HG03457 (cell line): ENCODE data around the gene RNF187.

Experiments used
- ATAC-seq: cut with Tn5 transposase; IDR thresholded peaks from one replicate; pipeline ENCODE4 v1.9.1; 2021; ENCODE audit warnings: moderate number of reproducible peaks; ENCODE audit not compliant: unreplicated experiment

Gene RNF187

DNA sequence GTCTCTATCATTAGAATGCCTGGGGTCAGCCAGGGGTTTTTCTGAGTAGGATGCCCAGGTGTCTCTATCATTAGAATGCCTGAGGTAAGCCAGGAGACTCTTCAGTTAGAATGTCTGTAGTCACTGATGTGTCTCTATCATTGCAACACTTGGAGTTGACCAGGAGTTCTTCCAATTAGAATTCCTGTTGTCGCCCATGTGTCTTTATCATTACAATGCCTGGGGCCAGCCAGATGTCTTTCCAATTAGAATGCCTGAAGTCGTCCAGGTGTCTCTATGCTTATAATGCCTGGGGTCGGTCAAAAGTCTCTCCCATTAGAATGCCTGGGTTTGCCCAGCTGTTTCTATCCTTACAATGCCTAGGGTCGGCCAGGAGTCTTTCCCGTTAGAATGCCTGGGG is 55.8 kb downstream of the RNF187 start:
- no peak for ATAC-seq

DNA sequence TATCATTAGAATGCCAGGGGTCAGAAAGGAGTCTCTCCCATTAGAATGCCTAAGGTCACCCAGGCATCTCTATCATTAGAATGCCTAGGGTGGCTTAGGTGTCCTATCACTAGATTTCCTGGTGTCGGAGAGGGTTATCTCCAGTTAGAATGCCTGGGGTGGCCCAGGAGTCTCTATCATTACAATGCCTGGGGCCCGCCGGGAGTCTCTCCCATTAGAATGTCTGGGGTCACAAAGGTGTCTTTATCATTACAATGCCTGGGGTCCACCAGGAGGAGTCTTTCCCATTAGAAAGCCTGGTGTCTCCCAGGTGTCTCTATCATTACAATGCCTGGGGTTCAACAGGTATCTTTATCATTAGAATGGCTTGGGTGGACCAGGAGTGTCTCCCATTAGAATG is 56.2 kb downstream of the RNF187 start:
- ATAC-seq = no peak

- no peak for ATAC-seq
Measured at GRCh38 chr1:228544021-228544850, 57.1 kb downstream of the RNF187 start.

GRCh38 chr1:228544921-228545591 is 57.9 kb downstream of the RNF187 start:
- ATAC-seq = no peak
